ENCODE data around the gene HSD17B12.

- no peak for TF ChIP-seq POLR2AphosphoS5 (IDR thresholded peaks at IDR 0.05)
- TF ChIP-seq, protein P1, sequence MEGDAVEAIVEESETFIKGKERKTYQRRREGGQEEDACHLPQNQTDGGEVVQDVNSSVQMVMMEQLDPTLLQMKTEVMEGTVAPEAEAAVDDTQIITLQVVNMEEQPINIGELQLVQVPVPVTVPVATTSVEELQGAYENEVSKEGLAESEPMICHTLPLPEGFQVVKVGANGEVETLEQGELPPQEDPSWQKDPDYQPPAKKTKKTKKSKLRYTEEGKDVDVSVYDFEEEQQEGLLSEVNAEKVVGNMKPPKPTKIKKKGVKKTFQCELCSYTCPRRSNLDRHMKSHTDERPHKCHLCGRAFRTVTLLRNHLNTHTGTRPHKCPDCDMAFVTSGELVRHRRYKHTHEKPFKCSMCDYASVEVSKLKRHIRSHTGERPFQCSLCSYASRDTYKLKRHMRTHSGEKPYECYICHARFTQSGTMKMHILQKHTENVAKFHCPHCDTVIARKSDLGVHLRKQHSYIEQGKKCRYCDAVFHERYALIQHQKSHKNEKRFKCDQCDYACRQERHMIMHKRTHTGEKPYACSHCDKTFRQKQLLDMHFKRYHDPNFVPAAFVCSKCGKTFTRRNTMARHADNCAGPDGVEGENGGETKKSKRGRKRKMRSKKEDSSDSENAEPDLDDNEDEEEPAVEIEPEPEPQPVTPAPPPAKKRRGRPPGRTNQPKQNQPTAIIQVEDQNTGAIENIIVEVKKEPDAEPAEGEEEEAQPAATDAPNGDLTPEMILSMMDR (IDR thresholded peaks at IDR 0.05) = no peak
- TF ChIP-seq POLR2A (IDR thresholded peaks at IDR 0.05) = no peak
These were observed 29.2 kb downstream of the HSD17B12 start for GRCh38 chr11:43709689-43710088.

Data from gastroesophageal sphincter (tissue), 3 donors.